Measurements from ENCODE around the gene GSTM2. TPM values are rescaled to one million over a fixed set of nuclear protein-coding genes. Genes with fewer than 3 reads are reported as not detected.

GSTM2 gene
- total and polyA plus RNA-seq, 2 experiments from 2014 or later, result 48.7 to 91.4 TPM

DNA sequence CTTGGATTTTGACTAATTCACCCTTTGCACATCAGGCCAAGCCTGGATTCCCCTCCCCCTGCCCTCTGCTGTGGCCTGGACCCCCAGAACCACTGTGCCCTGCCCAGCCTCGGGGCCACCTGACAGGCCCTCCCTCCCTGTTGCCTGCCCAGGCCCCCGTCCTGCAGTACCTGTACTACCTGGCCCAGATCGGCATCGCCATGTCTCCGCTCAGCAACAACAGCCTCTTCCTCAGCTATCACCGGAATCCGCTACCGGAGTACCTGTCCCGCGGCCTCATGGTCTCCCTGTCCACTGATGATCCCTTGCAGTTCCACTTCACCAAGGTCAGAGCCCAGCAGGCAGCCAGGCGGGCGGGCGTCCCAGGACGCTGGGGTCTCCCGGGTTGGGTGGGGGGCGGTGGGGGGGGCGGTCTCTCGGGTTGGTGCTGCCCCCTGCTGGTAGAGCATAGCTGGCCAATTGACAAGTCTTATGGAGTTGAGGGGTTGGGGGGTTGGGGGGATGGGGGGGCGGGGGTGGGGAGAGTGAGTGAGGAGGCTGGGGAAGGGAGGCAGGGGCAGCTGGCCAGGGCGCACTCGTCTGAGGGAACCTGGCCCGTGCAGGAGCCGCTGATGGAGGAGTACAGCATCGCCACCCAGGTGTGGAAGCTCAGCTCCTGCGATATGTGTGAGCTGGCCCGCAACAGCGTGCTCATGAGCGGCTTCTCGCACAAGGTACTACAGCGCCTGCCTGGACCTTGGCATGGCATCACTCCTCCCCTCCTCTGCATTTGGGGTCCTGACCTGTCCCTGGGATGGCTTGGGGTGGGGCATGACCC is 37.6 kb upstream of the GSTM2 start:
- no peaks in the 10 kb centered on the region for H3K9me2 ChIP-seq (replicated peaks; ENCODE audit: insufficient read depth)
- peaks cover 7% of the 10 kb centered on the region for H4K20me1 ChIP-seq (ENCODE audit: insufficient read depth, poor library complexity, severe bottlenecking)
- peaks cover under 1% of the 10 kb centered on the region for H3K4me1 ChIP-seq (ENCODE audit: insufficient read depth)
- no peak overlapping the region for H2AFZ ChIP-seq
- no peaks in the 10 kb centered on the region for H3K9me3 ChIP-seq (ENCODE audit: low read depth)
- H3K4me3 ChIP-seq, result no peak overlapping the region
- H3K4me2 ChIP-seq, result no peak overlapping the region
- 94% methylated on average over 20 of the region's 30 CpGs for WGBS (ENCODE audit: low lambda C conversion rate, missing lambda C conversion rate)
- no peak for TF ChIP-seq EZH2phosphoT487 (IDR thresholded peaks at IDR 0.05; ENCODE audit: low read depth, severe bottlenecking, unreplicated experiment)
- peak; percentile 55 for TF ChIP-seq CTCF (IDR thresholded peaks at IDR 0.05; ENCODE audit: poor library complexity)
- TF ChIP-seq EZH2 (IDR thresholded peaks at IDR 0.05; ENCODE audit: borderline replicate concordance), result no peak
- DNase-seq (ENCODE audit: low spot score), result no peak
- no peak overlapping the region for H3K27ac ChIP-seq
- no peaks in the 10 kb centered on the region for H3K36me3 ChIP-seq (replicated peaks; ENCODE audit: insufficient read depth, low read depth)
- no peaks in the 10 kb centered on the region for H3K79me2 ChIP-seq
- no peaks in the 10 kb centered on the region for H3K27me3 ChIP-seq

DNA sequence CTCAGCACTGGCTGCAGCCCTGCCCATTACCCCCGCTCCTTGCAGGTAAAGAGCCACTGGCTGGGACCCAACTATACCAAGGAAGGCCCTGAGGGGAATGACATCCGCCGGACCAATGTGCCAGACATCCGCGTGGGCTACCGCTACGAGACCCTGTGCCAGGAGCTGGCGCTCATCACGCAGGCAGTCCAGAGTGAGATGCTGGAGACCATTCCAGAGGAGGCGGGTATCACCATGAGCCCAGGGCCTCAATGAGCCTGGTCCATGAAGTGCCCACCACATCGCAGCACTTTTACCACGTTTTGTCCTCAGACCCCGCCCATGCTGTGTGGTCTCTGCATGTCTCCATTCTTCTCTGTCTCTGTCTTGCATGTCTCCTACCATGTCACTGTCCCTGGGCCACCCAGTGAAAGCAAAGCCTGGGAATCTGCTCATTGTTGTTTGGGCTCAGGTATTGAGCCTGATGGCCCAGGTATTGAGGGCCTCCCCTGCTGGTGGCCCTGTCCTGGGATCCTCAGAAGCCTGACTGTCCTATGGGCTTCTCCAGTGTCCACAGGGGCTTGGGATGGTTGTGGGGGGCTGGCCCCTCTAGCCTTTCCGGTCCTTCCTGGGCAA is 36.9 kb upstream of the GSTM2 start:
- no peaks in the 10 kb centered on the region for H3K27me3 ChIP-seq
- no peaks in the 10 kb centered on the region for H3K79me2 ChIP-seq
- no peaks in the 10 kb centered on the region for H3K36me3 ChIP-seq (replicated peaks; ENCODE audit: insufficient read depth, low read depth)
- no peak for DNase-seq (ENCODE audit: low spot score)
- no peak overlapping the region for H2AFZ ChIP-seq
- H3K4me1 ChIP-seq (ENCODE audit: insufficient read depth), result peaks cover 8% of the 10 kb centered on the region
- WGBS (ENCODE audit: low lambda C conversion rate, missing lambda C conversion rate), result 97% methylated on average over 14 of the region's 14 CpGs
- no peak for TF ChIP-seq CTCF (IDR thresholded peaks at IDR 0.05; ENCODE audit: poor library complexity)
- TF ChIP-seq EZH2phosphoT487 (IDR thresholded peaks at IDR 0.05; ENCODE audit: low read depth, severe bottlenecking, unreplicated experiment), result no peak
- no peak for TF ChIP-seq EZH2 (IDR thresholded peaks at IDR 0.05; ENCODE audit: borderline replicate concordance)
- no peak overlapping the region for H3K4me2 ChIP-seq
- no peaks in the 10 kb centered on the region for H3K9me3 ChIP-seq (ENCODE audit: low read depth)
- H4K20me1 ChIP-seq (ENCODE audit: insufficient read depth, poor library complexity, severe bottlenecking), result no peaks in the 10 kb centered on the region
- H3K4me3 ChIP-seq, result no peak overlapping the region
- H3K27ac ChIP-seq, result no peak overlapping the region
- no peaks in the 10 kb centered on the region for H3K9me2 ChIP-seq (replicated peaks; ENCODE audit: insufficient read depth)

- no peak overlapping the region for H2AFZ ChIP-seq
Measured at GRCh38 chr1:109631513-109632505, 36.0 kb upstream of the GSTM2 start.

More at GRCh38 chr1:109631513-109632505, 36.0 kb upstream of the GSTM2 start:
- 92% methylated on average over 16 of the region's 16 CpGs for WGBS (ENCODE audit: low lambda C conversion rate, missing lambda C conversion rate)
- no peaks in the 10 kb centered on the region for H3K36me3 ChIP-seq (replicated peaks; ENCODE audit: insufficient read depth, low read depth)
- H3K9me2 ChIP-seq (replicated peaks; ENCODE audit: insufficient read depth), result no peaks in the 10 kb centered on the region
- H3K9me3 ChIP-seq (ENCODE audit: low read depth), result no peaks in the 10 kb centered on the region
- peaks cover 13% of the 10 kb centered on the region for H3K4me1 ChIP-seq (ENCODE audit: insufficient read depth)
- H3K4me2 ChIP-seq, result no peak overlapping the region
- no peak overlapping the region for H3K4me3 ChIP-seq
- no peaks in the 10 kb centered on the region for H3K79me2 ChIP-seq
- H4K20me1 ChIP-seq (ENCODE audit: insufficient read depth, poor library complexity, severe bottlenecking), result no peaks in the 10 kb centered on the region
- H3K27ac ChIP-seq, result no peak overlapping the region
- DNase-seq (ENCODE audit: low spot score), result no peak
- TF ChIP-seq EZH2phosphoT487 (IDR thresholded peaks at IDR 0.05; ENCODE audit: low read depth, severe bottlenecking, unreplicated experiment) (no peak), EZH2 (IDR thresholded peaks at IDR 0.05; ENCODE audit: borderline replicate concordance) (no peak), CTCF (IDR thresholded peaks at IDR 0.05; ENCODE audit: poor library complexity) (no peak)
- H3K27me3 ChIP-seq, result no peaks in the 10 kb centered on the region

All from hepatocyte (in vitro differentiated cells).